ENCODE measurements around the gene LAMA5. TPM values are rescaled to one million over a fixed set of nuclear protein-coding genes. Genes with fewer than 3 reads are reported as not detected.

LAMA5 gene
- total and polyA plus RNA-seq, 2 of the 8 experiments (the other 6 are each of a cell fraction or from before 2014, with no cell fraction given): 34.4 to 225 TPM

DNA sequence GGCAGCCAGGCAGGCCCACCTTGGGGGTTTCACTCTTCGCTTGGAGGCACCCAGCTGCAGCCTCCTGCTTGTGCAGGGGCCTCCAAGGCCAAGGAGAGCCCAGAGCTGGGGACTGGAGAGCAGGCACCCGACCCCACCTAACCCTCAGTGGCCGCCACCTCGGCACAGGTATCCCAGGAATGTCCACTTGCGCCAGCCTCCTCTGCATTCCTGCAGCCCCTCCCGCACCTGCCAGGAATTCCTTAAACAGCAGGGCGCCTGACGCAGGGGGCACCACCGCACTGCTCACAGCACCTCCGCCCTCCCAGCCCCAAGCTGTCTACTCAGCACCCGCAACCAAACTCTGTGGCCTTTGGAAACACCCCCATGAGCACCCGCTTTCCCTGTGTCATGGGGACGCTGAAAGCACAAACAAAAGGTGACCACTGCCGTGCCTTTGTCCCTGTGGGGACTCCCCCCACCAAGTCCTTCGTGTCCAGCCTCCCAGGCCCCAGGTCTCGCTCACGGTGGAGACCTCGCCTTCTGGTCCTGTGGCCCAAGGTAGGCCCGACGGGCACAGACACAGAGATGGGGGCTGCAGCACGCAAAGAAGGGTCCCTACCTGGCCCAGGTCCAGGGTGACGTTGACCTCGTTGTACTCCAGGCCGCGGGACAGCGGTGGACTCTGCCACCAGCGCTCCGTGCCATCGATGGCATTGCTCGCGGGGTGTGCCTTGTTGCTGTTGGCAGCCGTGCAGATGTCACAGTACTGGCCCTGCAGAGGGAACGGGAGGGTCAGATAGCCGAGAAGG lies 5.1 kb downstream of the LAMA5 start (continued):
- TF ChIP-seq CEBPB (IDR thresholded peaks at IDR 0.05; ENCODE audit: low read depth, low read length) (peak; percentile 85), TAF7 (optimal IDR thresholded peaks at IDR 0.05; ENCODE audit: borderline replicate concordance, low read depth, low read length) (no peak), CHD2 (IDR thresholded peaks at IDR 0.05; ENCODE audit: low read length) (peak; percentile 68), CREB1 (IDR thresholded peaks at IDR 0.05) (peak; percentile 65; the same call in 1 of the 2 replicates), RXRA (IDR thresholded peaks at IDR 0.05; ENCODE audit: insufficient read depth, low read depth, low read length) (peak; percentile 61; the same call in 1 of the 2 replicates), TBP (IDR thresholded peaks at IDR 0.05; ENCODE audit: low read depth, low read length) (0 out of 2 replicates have a peak, but pooled peaks have one; percentile 47), POLR2AphosphoS5 (IDR thresholded peaks at IDR 0.05; ENCODE audit: low read depth, low read length) (peak; percentile 83; the same call in 1 of the 2 replicates), POLR2A (IDR thresholded peaks at IDR 0.05; ENCODE audit: control extremely low read depth in 1 of 2, low read depth in 2 of 2, low read length in 2 of 2) (peak in 1 of 2 experiments; percentile 77; a peak in 2 of 3 replicates), HDAC2 (IDR thresholded peaks at IDR 0.05; ENCODE audit: borderline replicate concordance in 1 of 2, low read depth in 2 of 2, low read length in 2 of 2) (0 out of 4 replicates have a peak, but pooled peaks of 1 of the 2 experiments have one; percentile 49), SIN3A (conservative IDR thresholded peaks at IDR 0.05 in 1 of 2, IDR thresholded peaks at IDR 0.05 in 1 of 2; ENCODE audit: low read depth in 1 of 2, low read length in 2 of 2) (peak in 1 of 2 experiments; percentile 64; a peak in 1 of 4 replicates), SIX5 (IDR thresholded peaks at IDR 0.05; ENCODE audit: low read depth, low read length) (no peak), YY1 (IDR thresholded peaks at IDR 0.05; ENCODE audit: low read depth, low read length) (peak; percentile 77; the same call in 1 of the 2 replicates), CTBP2 (IDR thresholded peaks at IDR 0.05; ENCODE audit: borderline replicate concordance, insufficient read depth, insufficient read length, low read length) (peak; percentile 91), KDM4A (IDR thresholded peaks at IDR 0.05; ENCODE audit: low read depth, low read length, severe bottlenecking) (peak; percentile 44), NANOG (IDR thresholded peaks at IDR 0.05; ENCODE audit: insufficient read depth, low read depth, low read length, poor library complexity, severe bottlenecking) (no peak)
- TF ChIP-seq, protein P1, sequence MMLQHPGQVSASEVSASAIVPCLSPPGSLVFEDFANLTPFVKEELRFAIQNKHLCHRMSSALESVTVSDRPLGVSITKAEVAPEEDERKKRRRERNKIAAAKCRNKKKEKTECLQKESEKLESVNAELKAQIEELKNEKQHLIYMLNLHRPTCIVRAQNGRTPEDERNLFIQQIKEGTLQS (IDR thresholded peaks at IDR 0.05; ENCODE audit: insufficient read depth, low read depth, low read length): no peak
- TF ChIP-seq, protein P2, sequence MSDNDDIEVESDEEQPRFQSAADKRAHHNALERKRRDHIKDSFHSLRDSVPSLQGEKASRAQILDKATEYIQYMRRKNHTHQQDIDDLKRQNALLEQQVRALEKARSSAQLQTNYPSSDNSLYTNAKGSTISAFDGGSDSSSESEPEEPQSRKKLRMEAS (IDR thresholded peaks at IDR 0.05): peak; percentile 61

Data from H1 (cell line).